HG03469 (cell line): ENCODE data around the gene PHKA2.
"Not testable (repeated sequence)": the region's sequence is repeated elsewhere in the genome, so short reads cannot be mapped to it uniquely, and the experiment has no call there.

Experiments used
- ATAC-seq: cut with Tn5 transposase; IDR thresholded peaks from one replicate; pipeline ENCODE4 v1.9.1; 2021; ENCODE audit warnings: mild to moderate bottlenecking, moderate library complexity, moderate number of reproducible peaks; ENCODE audit not compliant: unreplicated experiment

PHKA2 gene

GRCh38 chrX:18983666-18984380, at the start of gene PHKA2:
Gene PHKA2 (minus strand): TSS chrX:18984114. CDS start chrX:18983932, 182 bp downstream.
- ATAC-seq: peak; percentile 24

GRCh38 chrX:19030805-19031204, 46.9 kb upstream of the PHKA2 start:
- ATAC-seq: no peak

- ATAC-seq: no peak
These were observed 44.6 kb upstream of the PHKA2 start for GRCh38 chrX:19028560-19028959.

- ATAC-seq: no peak
These were observed 40.5 kb upstream of the PHKA2 start for GRCh38 chrX:19024366-19024765.

- ATAC-seq: no peak
These were observed 36.1 kb upstream of the PHKA2 start for GRCh38 chrX:19019996-19020395.

GRCh38 chrX:19017271-19017670, 33.4 kb upstream of the PHKA2 start:
- ATAC-seq: no peak

GRCh38 chrX:19016614-19017013, 32.7 kb upstream of the PHKA2 start:
- ATAC-seq: not testable (repeated sequence)

GRCh38 chrX:19007868-19008267, 24.0 kb upstream of the PHKA2 start:
- ATAC-seq: no peak

- no peak for ATAC-seq
These were observed 23.1 kb upstream of the PHKA2 start for GRCh38 chrX:19007011-19007410.

GRCh38 chrX:19005909-19006308, 22.0 kb upstream of the PHKA2 start:
- ATAC-seq: no peak

- no peak for ATAC-seq
These were observed 19.8 kb upstream of the PHKA2 start for GRCh38 chrX:19003756-19004155.

GRCh38 chrX:18998653-18999052, 14.7 kb upstream of the PHKA2 start:
- no peak for ATAC-seq

- no peak for ATAC-seq
These were observed 14.0 kb upstream of the PHKA2 start for GRCh38 chrX:18997916-18998315.

- ATAC-seq: no peak
These were observed 12.6 kb upstream of the PHKA2 start for GRCh38 chrX:18996536-18996935.

GRCh38 chrX:18995221-18995620, 11.3 kb upstream of the PHKA2 start:
- no peak for ATAC-seq

GRCh38 chrX:18994713-18995112, 10.8 kb upstream of the PHKA2 start:
- no peak for ATAC-seq

GRCh38 chrX:18992829-18993228, 8.9 kb upstream of the PHKA2 start:
- ATAC-seq: no peak

GRCh38 chrX:18985186-18985435, 1.2 kb upstream of the PHKA2 start:
- no peak for ATAC-seq

GRCh38 chrX:18984381-18985185, 669 bp upstream of the PHKA2 start:
- peak; percentile 62 for ATAC-seq

- ATAC-seq: no peak
These were observed 2.6 kb downstream of the PHKA2 start for GRCh38 chrX:18981124-18981807.

GRCh38 chrX:18980262-18980661, 3.7 kb downstream of the PHKA2 start:
- ATAC-seq: not testable (repeated sequence)

GRCh38 chrX:18974993-18975392, 8.9 kb downstream of the PHKA2 start:
- ATAC-seq: no peak
